NCI-H1105 treated with DMSO at 0.1 percent for 48 hours (cell line): ENCODE data around the gene SMIM44.
"Not testable (repeated sequence)": the region's sequence is repeated elsewhere in the genome, so short reads cannot be mapped to it uniquely, and the experiment has no call there.

Experiments
- DNase-seq: peaks from one replicate; lab custom pipeline; 2025; lab: John Stamatoyannopoulos, UW

Gene SMIM44

GRCh38 chr19:3483226-3483628 lies at the start of gene SMIM44:
Gene SMIM44, minus strand, starts transcription at chr19:3483441. Its CDS starts 38 bp downstream, at chr19:3483403.
- no peak for DNase-seq

GRCh38 chr19:3533033-3533432 lies 49.8 kb upstream of the SMIM44 start:
- no peak for DNase-seq

- DNase-seq: no peak
Measured at GRCh38 chr19:3532154-3532786, 49.0 kb upstream of the SMIM44 start.

GRCh38 chr19:3531716-3532115 lies 48.5 kb upstream of the SMIM44 start:
- DNase-seq: no peak

GRCh38 chr19:3530389-3530788 lies 47.1 kb upstream of the SMIM44 start:
- no peak for DNase-seq

GRCh38 chr19:3529299-3529698 lies 46.1 kb upstream of the SMIM44 start:
- not testable (repeated sequence) for DNase-seq

GRCh38 chr19:3528539-3529211 lies 45.4 kb upstream of the SMIM44 start:
- DNase-seq: no peak

- no peak for DNase-seq
Measured at GRCh38 chr19:3528080-3528479, 44.8 kb upstream of the SMIM44 start.

- DNase-seq: no peak
Measured at GRCh38 chr19:3527238-3527910, 44.1 kb upstream of the SMIM44 start.

GRCh38 chr19:3526507-3527237 lies 43.4 kb upstream of the SMIM44 start:
- DNase-seq: no peak

GRCh38 chr19:3524904-3525451 lies 41.7 kb upstream of the SMIM44 start:
- no peak for DNase-seq

GRCh38 chr19:3524078-3524842 lies 41.0 kb upstream of the SMIM44 start:
- no peak for DNase-seq

- DNase-seq: no peak
Measured at GRCh38 chr19:3523361-3524077, 40.3 kb upstream of the SMIM44 start.

- no peak for DNase-seq
Measured at GRCh38 chr19:3522421-3523360, 39.5 kb upstream of the SMIM44 start.

GRCh38 chr19:3521104-3521445 lies 37.8 kb upstream of the SMIM44 start:
- DNase-seq: no peak

- DNase-seq: no peak
Measured at GRCh38 chr19:3520166-3521103, 37.2 kb upstream of the SMIM44 start.

GRCh38 chr19:3519126-3519525 lies 35.9 kb upstream of the SMIM44 start:
- DNase-seq: no peak

GRCh38 chr19:3518659-3519058 lies 35.4 kb upstream of the SMIM44 start:
- no peak for DNase-seq

- DNase-seq: no peak
Measured at GRCh38 chr19:3518255-3518654, 35.0 kb upstream of the SMIM44 start.
